Prostate gland (tissue), 2 donors: ENCODE measurements around the gene MAMDC2.

ENCODE experiments used
- CTCF ChIP-seq, 4 experiments: fragments of 200-600 bp in 2 of 4; fragments of 450-650 bp in 2 of 4; sonication (generic) in 2 of 4; IDR thresholded peaks; 1 replicate in 3 of 4; 2 replicates in 1 of 4; pipeline ENCODE4 v1.5.1; 2016 to 2019; ENCODE audit warnings: antibody characterized with exemption in 4 of 4, mild to moderate bottlenecking in 2 of 4, moderate library complexity in 2 of 4
- POLR2A ChIP-seq: fragments of 450-650 bp; IDR thresholded peaks from one replicate; pipeline ENCODE4 v1.6.1; 2016; ENCODE audit warnings: antibody characterized with exemption, mild to moderate bottlenecking
- POLR2AphosphoS5 ChIP-seq: sonication (generic); formaldehyde crosslinking; IDR thresholded peaks from one replicate; pipeline ENCODE4 v1.6.1; 2017; ENCODE audit warnings: antibody characterized with exemption

- TF ChIP-seq CTCF (IDR thresholded peaks at IDR 0.05) (no peak), POLR2A (no peak), POLR2AphosphoS5 (no peak)
Observed at GRCh38 chr9:70054521-70054920, 10.9 kb downstream of the MAMDC2 start.
